Progenitor cell of endocrine pancreas (in vitro differentiated cells): ENCODE results near the gene ANAPC4. TPM values are rescaled to one million over a fixed set of nuclear protein-coding genes. Genes with fewer than 3 reads are reported as not detected.

Source experiments
- DNase-seq: peaks from one replicate; pipeline ENCODE4 v3.0.0; 2021; ENCODE audit warnings: low spot score; ENCODE audit not compliant: unreplicated experiment
- H3K27ac Mint-ChIP-seq: 2 replicates; pipeline ENCODE4 v1.8.0; 2021; ENCODE audit warnings: mild to moderate bottlenecking, moderate library complexity, mixed read lengths
- H3K27me3 Mint-ChIP-seq: 2 replicates; pipeline ENCODE4 v1.8.0; 2021; ENCODE audit warnings: mixed read lengths
- H3K36me3 Mint-ChIP-seq: 2 replicates; pipeline ENCODE4 v1.8.0; 2022; ENCODE audit warnings: mixed read lengths; ENCODE audit not compliant: insufficient read depth
- H3K4me1 Mint-ChIP-seq: 2 replicates; pipeline ENCODE4 v1.8.0; 2021; ENCODE audit warnings: low read depth, mixed read lengths
- H3K4me3 Mint-ChIP-seq: 2 replicates; pipeline ENCODE4 v1.8.0; 2021; ENCODE audit warnings: low read depth, mild to moderate bottlenecking, moderate library complexity, mixed read lengths
- H3K9me3 Mint-ChIP-seq: 2 replicates; pipeline ENCODE4 v1.8.0; 2021; ENCODE audit warnings: low read depth, mixed read lengths
- total RNA-seq: library from RNA; stranded (reverse); gene quantifications from 2 replicates; pipeline ENCODE4 v1.2.1, GENCODE V29; 2021
- TF ChIP-seq, protein P1 (sequence below): fragments of 200-600 bp; sonication (generic); IDR thresholded peaks from one replicate; pipeline ENCODE4 v1.5.0; 2021; ENCODE audit warnings: antibody characterized with exemption, mild to moderate bottlenecking; ENCODE audit not compliant: unreplicated experiment

The ANAPC4 gene
- total RNA-seq, 1 donor from 2014 or later, result 39.5 TPM

DNA sequence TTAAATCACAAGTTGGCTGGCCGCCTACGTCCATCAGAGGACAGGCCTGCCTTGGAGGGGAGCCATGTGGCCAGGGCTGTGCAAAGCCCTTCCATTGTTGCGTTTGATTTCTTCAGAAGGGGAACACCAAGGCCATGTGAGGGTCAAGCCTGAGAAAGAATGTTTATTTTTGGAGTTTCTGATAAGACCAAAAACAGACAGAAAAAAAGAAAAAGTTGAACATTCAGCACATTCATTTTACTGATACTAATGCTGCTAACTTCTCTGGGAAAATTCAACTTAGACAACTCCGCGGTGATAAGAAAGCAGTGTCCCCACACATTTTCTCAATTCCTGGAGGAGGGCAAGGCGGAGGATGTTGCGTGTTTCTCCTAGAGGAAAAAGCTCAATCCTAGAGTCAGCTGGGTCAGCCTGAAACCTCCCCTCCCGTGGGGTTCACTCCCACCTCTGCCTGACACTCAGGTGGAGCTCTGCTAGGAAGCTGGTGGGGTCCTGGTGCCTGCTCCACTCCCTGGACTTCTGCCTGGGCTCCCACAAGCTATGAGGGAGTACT, 63.5 kb downstream of the ANAPC4 start:
- peak overlapping the region; percentile 53 for H3K27ac Mint-ChIP-seq
- H3K4me1 Mint-ChIP-seq, result peaks cover 3% of the 10 kb centered on the region
- peaks cover 1% of the 10 kb centered on the region for H3K36me3 Mint-ChIP-seq

DNA sequence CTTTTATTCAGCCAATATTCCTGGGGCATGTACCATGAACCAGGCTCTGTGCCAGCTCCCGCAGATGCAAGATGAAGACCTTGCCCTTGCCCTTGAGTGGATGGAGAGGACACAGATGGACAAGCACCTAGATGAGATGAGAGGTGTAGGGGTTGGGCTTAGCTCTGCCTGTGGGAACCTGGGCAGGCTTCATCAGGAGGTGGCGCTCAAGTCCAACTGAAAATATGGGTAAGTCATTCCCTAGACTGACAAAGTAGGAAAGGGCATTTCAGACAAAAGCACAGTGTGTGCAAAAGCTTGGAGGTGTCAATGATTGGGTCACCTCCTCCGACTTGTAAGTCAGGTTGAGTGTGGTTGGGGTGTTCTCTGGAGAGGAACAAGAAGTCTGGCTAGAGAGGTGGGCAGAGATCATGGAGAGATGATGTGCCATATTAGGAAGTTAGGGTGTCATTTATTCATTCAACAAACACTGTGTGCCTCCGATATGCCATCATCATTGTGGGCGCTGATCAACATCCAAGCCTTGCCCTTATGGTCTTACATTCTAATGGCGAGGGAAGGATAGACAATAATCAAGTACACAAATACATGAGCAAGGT, 64.6 kb downstream of the ANAPC4 start:
- peak; percentile 30 for DNase-seq
- peaks cover 5% of the 10 kb centered on the region for H3K4me1 Mint-ChIP-seq
- H3K9me3 Mint-ChIP-seq, result peaks cover 8% of the 10 kb centered on the region
- no peaks in the 10 kb centered on the region for H3K27me3 Mint-ChIP-seq
- H3K36me3 Mint-ChIP-seq, result peaks cover 1% of the 10 kb centered on the region
- H3K4me3 Mint-ChIP-seq, result no peak overlapping the region
- no peak overlapping the region for H3K27ac Mint-ChIP-seq
- TF ChIP-seq, protein P1, sequence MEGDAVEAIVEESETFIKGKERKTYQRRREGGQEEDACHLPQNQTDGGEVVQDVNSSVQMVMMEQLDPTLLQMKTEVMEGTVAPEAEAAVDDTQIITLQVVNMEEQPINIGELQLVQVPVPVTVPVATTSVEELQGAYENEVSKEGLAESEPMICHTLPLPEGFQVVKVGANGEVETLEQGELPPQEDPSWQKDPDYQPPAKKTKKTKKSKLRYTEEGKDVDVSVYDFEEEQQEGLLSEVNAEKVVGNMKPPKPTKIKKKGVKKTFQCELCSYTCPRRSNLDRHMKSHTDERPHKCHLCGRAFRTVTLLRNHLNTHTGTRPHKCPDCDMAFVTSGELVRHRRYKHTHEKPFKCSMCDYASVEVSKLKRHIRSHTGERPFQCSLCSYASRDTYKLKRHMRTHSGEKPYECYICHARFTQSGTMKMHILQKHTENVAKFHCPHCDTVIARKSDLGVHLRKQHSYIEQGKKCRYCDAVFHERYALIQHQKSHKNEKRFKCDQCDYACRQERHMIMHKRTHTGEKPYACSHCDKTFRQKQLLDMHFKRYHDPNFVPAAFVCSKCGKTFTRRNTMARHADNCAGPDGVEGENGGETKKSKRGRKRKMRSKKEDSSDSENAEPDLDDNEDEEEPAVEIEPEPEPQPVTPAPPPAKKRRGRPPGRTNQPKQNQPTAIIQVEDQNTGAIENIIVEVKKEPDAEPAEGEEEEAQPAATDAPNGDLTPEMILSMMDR, result peak; percentile 73

More for the DNA sequence above, 63.5 kb downstream of the ANAPC4 start:
- Mint-ChIP-seq H3K9me3 (peaks cover 8% of the 10 kb centered on the region), H3K27me3 (no peaks in the 10 kb centered on the region), H3K4me3 (no peak overlapping the region)
- TF ChIP-seq, protein P1, result no peak
- no peak for DNase-seq

DNA sequence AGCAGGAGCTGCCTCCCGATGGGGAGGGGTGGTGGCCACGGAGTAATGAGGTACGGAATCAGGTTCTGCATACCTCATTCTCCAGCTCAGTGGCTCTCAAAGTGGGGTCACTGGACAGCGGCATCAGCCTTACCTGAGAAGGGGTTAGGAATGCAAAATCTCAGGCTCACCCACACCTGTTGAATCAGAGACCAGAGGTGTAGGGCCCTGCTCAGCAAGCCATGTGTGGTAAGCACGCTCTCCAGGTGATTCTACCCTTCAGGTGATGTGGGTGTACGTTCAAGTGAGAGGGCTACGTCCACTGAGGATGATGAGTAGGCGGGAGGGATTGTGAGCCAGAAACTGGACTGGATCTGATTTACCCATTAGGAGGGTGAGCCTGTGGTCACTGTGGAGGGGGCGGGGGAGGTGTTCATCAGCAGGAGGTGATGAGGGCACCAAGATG, 65.8 kb downstream of the ANAPC4 start:
- Mint-ChIP-seq H3K27me3 (no peaks in the 10 kb centered on the region), H3K4me1 (peaks cover 8% of the 10 kb centered on the region), H3K36me3 (peaks cover 1% of the 10 kb centered on the region), H3K9me3 (peaks cover 8% of the 10 kb centered on the region), H3K4me3 (no peak overlapping the region), H3K27ac (no peak overlapping the region)
- TF ChIP-seq, protein P1, result no peak
- DNase-seq, result no peak

DNA sequence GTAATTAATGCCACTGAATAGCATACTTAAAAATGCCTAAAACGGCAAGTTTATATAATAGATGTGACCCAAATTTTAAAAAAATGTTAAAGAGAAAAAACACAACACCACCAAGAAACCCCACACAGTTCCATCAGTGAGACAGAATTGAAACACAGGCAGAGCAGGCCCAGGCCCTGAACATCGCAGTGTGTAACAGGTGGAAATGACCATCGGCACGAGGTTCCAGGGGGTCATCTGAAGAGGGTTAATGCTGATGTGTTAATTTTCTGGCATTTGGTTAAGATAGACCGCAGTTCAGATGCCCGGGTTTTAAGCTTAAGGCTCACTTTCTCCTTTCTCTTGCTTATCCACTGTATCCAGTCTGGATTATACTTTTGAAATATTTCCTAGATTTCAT, 66.8 kb downstream of the ANAPC4 start:
- peaks cover 7% of the 10 kb centered on the region for H3K9me3 Mint-ChIP-seq
- H3K4me1 Mint-ChIP-seq, result peaks cover 9% of the 10 kb centered on the region
- H3K27ac Mint-ChIP-seq, result no peak overlapping the region
- no peaks in the 10 kb centered on the region for H3K27me3 Mint-ChIP-seq
- TF ChIP-seq, protein P1, result no peak
- H3K4me3 Mint-ChIP-seq, result no peak overlapping the region
- no peak for DNase-seq
- peaks cover under 1% of the 10 kb centered on the region for H3K36me3 Mint-ChIP-seq

DNA sequence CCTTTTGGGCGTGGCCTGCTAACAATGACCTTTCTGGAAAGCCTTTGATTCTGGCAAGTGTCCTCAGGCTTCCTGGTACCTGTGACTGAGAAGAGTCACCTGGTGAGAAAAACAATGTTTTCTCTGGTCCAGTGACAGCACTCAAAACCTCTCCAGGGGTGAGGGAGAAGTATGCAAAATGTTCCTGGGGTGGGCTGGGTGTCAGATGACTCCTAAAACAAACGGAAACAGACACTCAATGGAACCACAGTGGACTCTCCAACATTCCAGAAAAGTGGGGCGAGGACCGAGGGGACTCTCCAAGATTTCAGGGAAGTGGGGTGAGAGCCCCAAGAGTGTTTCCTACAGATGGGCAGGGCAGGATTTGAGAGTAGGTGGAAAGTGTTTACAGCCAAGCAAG, 69.5 kb downstream of the ANAPC4 start:
- TF ChIP-seq, protein P1, result no peak
- H3K27ac Mint-ChIP-seq, result no peak overlapping the region
- no peaks in the 10 kb centered on the region for H3K36me3 Mint-ChIP-seq
- H3K4me1 Mint-ChIP-seq, result peaks cover 7% of the 10 kb centered on the region
- H3K27me3 Mint-ChIP-seq, result no peaks in the 10 kb centered on the region
- H3K9me3 Mint-ChIP-seq, result no peaks in the 10 kb centered on the region
- DNase-seq, result no peak
- H3K4me3 Mint-ChIP-seq, result no peak overlapping the region
